HG03520 (cell line): ENCODE results near the gene ZNF787.

Experiments used
- ATAC-seq: cut with Tn5 transposase; IDR thresholded peaks from one replicate; pipeline ENCODE4 v1.9.1; 2021; ENCODE audit warnings: mild to moderate bottlenecking, moderate library complexity; ENCODE audit not compliant: unreplicated experiment

ZNF787 gene

GRCh38 chr19:56144831-56145230 is 23.7 kb upstream of the ZNF787 start:
- no peak for ATAC-seq

- no peak for ATAC-seq
These were observed 23.3 kb upstream of the ZNF787 start for GRCh38 chr19:56144376-56144775.

- ATAC-seq: no peak
These were observed 21.9 kb upstream of the ZNF787 start for GRCh38 chr19:56142897-56143434.

GRCh38 chr19:56142087-56142787 is 21.1 kb upstream of the ZNF787 start:
- ATAC-seq: no peak

- no peak for ATAC-seq
These were observed 20.4 kb upstream of the ZNF787 start for GRCh38 chr19:56141417-56141993.

- ATAC-seq: peak; percentile 92
These were observed 19.7 kb upstream of the ZNF787 start, which contains the start of gene ZNF444 for GRCh38 chr19:56140583-56141416. Gene ZNF444 (plus strand): TSS chr19:56141287. CDS start chr19:56146912, 5,625 bp downstream.

GRCh38 chr19:56139847-56140582 is 18.9 kb upstream of the ZNF787 start:
- no peak for ATAC-seq

GRCh38 chr19:56138069-56138468 is 17.0 kb upstream of the ZNF787 start:
- no peak for ATAC-seq

GRCh38 chr19:56137405-56137804 is 16.3 kb upstream of the ZNF787 start:
- no peak for ATAC-seq

GRCh38 chr19:56136362-56136761 is 15.3 kb upstream of the ZNF787 start:
- ATAC-seq: no peak

- ATAC-seq: no peak
These were observed 13.5 kb upstream of the ZNF787 start for GRCh38 chr19:56134654-56134921.

GRCh38 chr19:56133858-56134653 is 13.0 kb upstream of the ZNF787 start:
- no peak for ATAC-seq

GRCh38 chr19:56132316-56132822 is 11.3 kb upstream of the ZNF787 start:
- no peak for ATAC-seq

- ATAC-seq: no peak
These were observed 10.6 kb upstream of the ZNF787 start for GRCh38 chr19:56131651-56132050.

GRCh38 chr19:56130006-56130405 is 8.9 kb upstream of the ZNF787 start:
- no peak for ATAC-seq

- no peak for ATAC-seq
These were observed 6.1 kb upstream of the ZNF787 start for GRCh38 chr19:56126983-56127780.

GRCh38 chr19:56125806-56126590 is 4.9 kb upstream of the ZNF787 start:
- ATAC-seq: no peak

- ATAC-seq: no peak
These were observed 3.5 kb upstream of the ZNF787 start for GRCh38 chr19:56124578-56124977.
